ACC112 (cell line): Measurements from ENCODE around the gene SNAP91.
"Not testable (repeated sequence)": the region's sequence is repeated elsewhere in the genome, so short reads cannot be mapped to it uniquely, and the experiment has no call there.

Source experiments
- H2AFZ ChIP-seq: fragments of 200-600 bp; sonication (generic); one replicate; pipeline ENCODE4 v1.6.0; 2017; ENCODE audit warnings: antibody characterized with exemption, low read length; ENCODE audit not compliant: unreplicated experiment
- H3K27ac ChIP-seq: fragments of 200-600 bp; sonication (generic); 2 replicates; pipeline ENCODE4 v1.5.1; 2014; ENCODE audit warnings: low read depth, mild to moderate bottlenecking, antibody characterized with exemption, low read length, moderate library complexity
- H3K27me3 ChIP-seq: fragments of 200-600 bp; sonication (generic); 2 replicates; pipeline ENCODE4 v1.6.1; 2014; ENCODE audit warnings: mild to moderate bottlenecking, antibody characterized with exemption, low read length, moderate library complexity, mixed read lengths; ENCODE audit not compliant: insufficient read depth
- H3K36me3 ChIP-seq: fragments of 200-600 bp; sonication (generic); 2 replicates; pipeline ENCODE4 v1.6.1; 2016; ENCODE audit warnings: mild to moderate bottlenecking, antibody characterized with exemption, low read length, moderate library complexity, mixed read lengths; ENCODE audit not compliant: insufficient read depth
- H3K4me1 ChIP-seq: fragments of 200-600 bp; sonication (generic); one replicate; pipeline ENCODE4 v1.6.1; 2016; ENCODE audit warnings: low read length, mixed read lengths; ENCODE audit not compliant: insufficient read depth, unreplicated experiment, control insufficient read depth
- H3K4me3 ChIP-seq: fragments of 200-600 bp; sonication (generic); 2 replicates; pipeline ENCODE4 v1.5.1; 2014; ENCODE audit warnings: mild to moderate bottlenecking, low read depth, low read length
- H3K79me2 ChIP-seq: fragments of 200-600 bp; sonication (generic); one replicate; pipeline ENCODE4 v1.6.0; 2016; ENCODE audit warnings: low read length; ENCODE audit not compliant: control insufficient read depth, unreplicated experiment, insufficient read depth

The SNAP91 gene

DNA sequence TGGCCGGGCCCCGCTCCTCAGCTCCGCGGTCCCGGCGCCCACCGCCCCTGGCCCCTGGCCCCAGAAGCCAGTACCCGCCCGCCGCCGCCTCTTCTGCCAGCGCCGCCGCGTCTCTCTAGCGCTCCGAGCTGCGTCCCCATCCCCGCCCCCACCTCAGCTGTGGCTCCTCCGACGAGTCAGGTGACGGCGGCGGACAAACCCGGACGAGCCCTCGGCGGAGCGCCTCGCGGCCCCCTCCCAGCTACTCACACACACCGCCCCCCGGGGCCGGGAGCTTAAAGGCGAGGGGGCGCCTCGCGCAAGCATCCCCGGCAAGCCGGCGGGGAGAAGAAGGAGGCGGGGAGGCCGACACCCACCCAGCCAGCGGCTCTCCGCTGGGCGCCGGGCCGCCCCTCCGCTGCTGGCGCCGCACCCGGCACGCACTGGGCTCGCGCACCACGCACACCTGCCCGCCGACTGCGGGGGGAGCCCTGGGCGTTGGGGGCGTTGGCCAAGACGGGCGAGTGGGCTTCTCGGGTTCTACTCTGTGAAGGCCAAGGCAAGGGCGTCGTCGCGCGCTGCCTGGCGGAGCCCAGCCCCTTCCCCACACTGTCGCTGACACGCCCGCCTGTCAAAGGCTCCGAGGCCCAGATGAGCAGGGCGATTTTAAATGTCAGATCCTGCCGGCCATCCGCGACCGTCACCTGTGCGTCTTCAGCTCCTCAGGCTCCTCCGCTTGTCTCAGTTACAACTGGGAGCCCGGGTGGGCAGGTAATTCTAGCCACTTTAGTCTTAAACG lies at the start of gene SNAP91:
Gene SNAP91, minus strand, starts transcription at position 132 of the 778 bp plus-strand sequence. CDS start 1,174 bp downstream, outside the sequence.
- H3K27ac ChIP-seq, result no peak within 1 kb of the TSS
- peak within 1 kb of the TSS; percentile 66 for H2AFZ ChIP-seq
- no peaks in the 10 kb centered on the region for H3K4me1 ChIP-seq
- no peaks in the 10 kb centered on the region for H3K79me2 ChIP-seq
- peaks cover 76% of the 10 kb centered on the region for H3K27me3 ChIP-seq
- H3K36me3 ChIP-seq, result no peaks in the 10 kb centered on the region
- H3K4me3 ChIP-seq, result peak within 1 kb of the TSS; percentile 74

DNA sequence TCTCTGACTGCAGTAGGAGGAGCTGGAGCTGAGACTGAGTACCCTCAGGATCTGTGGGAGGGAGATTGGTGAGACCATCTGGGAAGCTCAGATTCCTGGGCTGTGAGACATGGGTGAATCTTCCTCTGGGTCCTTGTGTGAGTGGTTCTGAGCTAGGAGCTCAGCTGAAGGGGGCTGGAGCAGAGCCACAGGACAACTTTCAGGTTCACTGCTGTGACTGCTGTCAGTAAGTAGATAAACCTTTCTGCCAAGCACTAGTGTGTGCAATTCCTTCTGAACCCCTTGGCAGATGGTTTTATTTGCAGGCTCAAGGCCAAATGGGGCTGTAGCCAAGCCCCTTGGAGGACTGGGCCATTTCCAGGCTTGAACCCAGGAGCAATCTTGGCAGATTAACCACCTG lies 49.6 kb upstream of the SNAP91 start:
- H3K4me3 ChIP-seq, result no peak overlapping the region
- H3K27ac ChIP-seq, result no peak overlapping the region
- no peaks in the 10 kb centered on the region for H3K79me2 ChIP-seq
- peaks cover 15% of the 10 kb centered on the region for H3K27me3 ChIP-seq
- H3K36me3 ChIP-seq, result no peaks in the 10 kb centered on the region
- H3K4me1 ChIP-seq, result no peaks in the 10 kb centered on the region
- H2AFZ ChIP-seq, result no peak overlapping the region

- Histone ChIP-seq H3K27me3 (peaks cover 6% of the 10 kb centered on the region; the same call in 1 of the 2 replicates), H3K4me3 (no peak overlapping the region), H3K4me1 (no peaks in the 10 kb centered on the region), H3K79me2 (no peaks in the 10 kb centered on the region), H2AFZ (no peak overlapping the region), H3K27ac (no peak overlapping the region), H3K36me3 (no peaks in the 10 kb centered on the region)
These were observed 48.1 kb upstream of the SNAP91 start for GRCh38 chr6:83757021-83757420.

DNA sequence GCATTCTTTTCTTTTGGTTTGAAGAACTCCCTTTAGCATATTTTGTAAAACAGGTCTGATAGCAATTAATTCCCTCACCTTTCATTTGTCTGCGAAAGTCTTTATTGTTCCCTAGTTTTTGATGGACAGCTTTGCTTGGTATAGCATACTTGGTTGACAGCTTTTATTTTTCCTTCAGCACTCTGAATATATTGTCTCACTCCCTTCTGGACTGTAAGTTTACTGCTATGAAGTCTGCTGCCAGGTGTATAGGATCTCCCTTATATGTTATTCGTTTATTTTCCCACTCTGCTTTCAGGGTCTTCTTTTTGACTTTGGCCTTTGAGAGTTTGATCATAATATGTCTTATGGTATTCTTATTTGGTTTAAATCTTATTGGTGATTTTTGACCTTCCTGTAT lies 47.7 kb upstream of the SNAP91 start:
- Histone ChIP-seq H3K79me2 (no peaks in the 10 kb centered on the region), H3K4me1 (no peaks in the 10 kb centered on the region), H3K36me3 (no peaks in the 10 kb centered on the region), H3K4me3 (no peak overlapping the region), H2AFZ (no peak overlapping the region), H3K27me3 (peaks cover 5% of the 10 kb centered on the region; the same call in 1 of the 2 replicates), H3K27ac (no peak overlapping the region)

- H3K27ac ChIP-seq, H3K27me3 ChIP-seq, H3K36me3 ChIP-seq, H3K4me1 ChIP-seq, H2AFZ ChIP-seq, H3K79me2 ChIP-seq, H3K4me3 ChIP-seq: not testable (repeated sequence)
These were observed 43.5 kb upstream of the SNAP91 start for GRCh38 chr6:83752375-83752774.

GRCh38 chr6:83741089-83741488 lies 32.2 kb upstream of the SNAP91 start:
- Histone ChIP-seq H3K79me2 (no peaks in the 10 kb centered on the region), H3K36me3 (no peaks in the 10 kb centered on the region), H3K27ac (no peak overlapping the region), H2AFZ (no peak overlapping the region), H3K4me3 (no peak overlapping the region), H3K27me3 (peaks cover 27% of the 10 kb centered on the region), H3K4me1 (no peaks in the 10 kb centered on the region)

DNA sequence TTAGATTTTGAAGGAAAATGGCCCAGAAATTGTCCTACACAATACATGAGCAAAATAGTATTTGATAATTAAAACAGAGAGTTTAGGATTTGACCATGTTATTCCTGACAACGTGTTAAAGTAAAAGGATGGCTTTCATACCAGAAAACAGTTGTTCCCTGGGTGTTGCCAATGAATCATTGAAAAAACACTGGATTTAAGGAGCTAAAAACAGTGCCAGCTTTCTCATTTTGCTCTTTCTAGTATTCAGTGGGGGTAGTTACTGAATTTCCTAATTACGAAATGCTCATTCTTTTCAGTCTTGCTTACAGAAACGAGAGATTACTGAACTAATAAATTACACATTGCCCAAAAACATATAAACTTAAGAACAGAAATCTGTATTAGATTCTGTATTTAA lies 26.6 kb upstream of the SNAP91 start:
- H2AFZ ChIP-seq, result peak overlapping the region; percentile 52
- H3K27me3 ChIP-seq, result peaks cover 16% of the 10 kb centered on the region; the same call in 1 of the 2 replicates
- H3K79me2 ChIP-seq, result no peaks in the 10 kb centered on the region
- H3K36me3 ChIP-seq, result no peaks in the 10 kb centered on the region
- H3K27ac ChIP-seq, result no peak overlapping the region
- H3K4me1 ChIP-seq, result peaks cover 5% of the 10 kb centered on the region
- H3K4me3 ChIP-seq, result peak overlapping the region; percentile 45; the same call in 1 of the 2 replicates

GRCh38 chr6:83729871-83730270 lies 21.0 kb upstream of the SNAP91 start:
- H3K36me3 ChIP-seq, result no peaks in the 10 kb centered on the region
- H3K79me2 ChIP-seq, result no peaks in the 10 kb centered on the region
- H3K27ac ChIP-seq, result no peak overlapping the region
- no peaks in the 10 kb centered on the region for H3K4me1 ChIP-seq
- H3K27me3 ChIP-seq, result peaks cover 31% of the 10 kb centered on the region
- H2AFZ ChIP-seq, result no peak overlapping the region
- H3K4me3 ChIP-seq, result no peak overlapping the region

- Histone ChIP-seq H3K4me3 (no peak overlapping the region), H3K4me1 (no peaks in the 10 kb centered on the region), H3K79me2 (no peaks in the 10 kb centered on the region), H3K36me3 (no peaks in the 10 kb centered on the region), H2AFZ (no peak overlapping the region), H3K27me3 (peaks cover 73% of the 10 kb centered on the region), H3K27ac (no peak overlapping the region)
These were observed 14.0 kb upstream of the SNAP91 start for GRCh38 chr6:83722876-83723275.

DNA sequence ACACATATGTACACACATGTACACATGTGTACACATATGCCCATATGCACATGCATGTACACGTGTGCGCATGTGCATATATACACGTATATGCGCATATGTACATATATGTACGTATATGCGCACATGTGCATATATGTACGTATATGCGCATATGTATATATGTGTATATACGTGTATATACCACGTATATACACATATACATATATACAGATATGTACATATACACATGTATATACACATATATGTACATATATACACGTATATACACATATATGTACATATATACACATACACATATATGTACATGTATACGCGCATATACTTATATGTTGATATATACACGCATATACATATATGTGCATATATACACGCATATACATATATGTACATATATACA lies 8.9 kb upstream of the SNAP91 start:
- Histone ChIP-seq H3K36me3 (no peaks in the 10 kb centered on the region), H3K27ac (no peak overlapping the region), H3K79me2 (no peaks in the 10 kb centered on the region), H3K4me3 (no peak overlapping the region), H2AFZ (no peak overlapping the region), H3K4me1 (no peaks in the 10 kb centered on the region), H3K27me3 (peaks cover 43% of the 10 kb centered on the region)

DNA sequence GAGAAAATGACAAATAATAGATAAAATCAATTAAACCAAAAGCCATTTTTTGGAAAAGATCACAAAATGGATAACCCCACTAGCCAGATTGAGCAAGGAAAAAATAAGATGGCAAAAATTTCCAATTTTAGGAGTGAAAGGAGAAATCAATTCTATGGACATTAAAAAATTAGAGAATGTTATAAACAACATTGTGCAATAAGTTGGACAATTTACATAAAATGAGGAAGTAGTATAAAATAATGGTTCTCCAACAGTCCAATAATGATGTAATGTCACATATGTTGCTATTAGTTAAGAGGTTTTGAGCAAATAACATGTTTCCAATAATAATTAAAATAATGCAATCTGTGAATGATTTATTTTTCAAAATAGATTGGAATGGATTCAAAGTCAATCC lies 3.1 kb upstream of the SNAP91 start:
- Histone ChIP-seq H3K27ac (no peak overlapping the region), H3K36me3 (no peaks in the 10 kb centered on the region), H2AFZ (no peak overlapping the region), H3K4me1 (no peaks in the 10 kb centered on the region), H3K4me3 (no peak overlapping the region), H3K27me3 (peaks cover 69% of the 10 kb centered on the region), H3K79me2 (no peaks in the 10 kb centered on the region)
